A673 (cell line): ENCODE results near the gene NRXN3.

Experiments
- EZH2 ChIP-seq: fragments of 200-600 bp; sonication (generic); IDR thresholded peaks from 2 replicates; pipeline ENCODE4 v1.6.1; 2017; ENCODE audit warnings: borderline replicate concordance, low read depth, mild to moderate bottlenecking, mixed read lengths, antibody characterized with exemption, low read length; ENCODE audit not compliant: poor library complexity, severe bottlenecking
- TF ChIP-seq, protein P1 (sequence below): fragments of 300-800, 200-600 bp; sonication (generic); conservative IDR thresholded peaks from 2 replicates; pipeline ENCODE4 v1.5.1; 2017; ENCODE audit warnings: low read depth, mild to moderate bottlenecking, antibody characterized with exemption, low read length, moderate library complexity, mixed read lengths

DNA sequence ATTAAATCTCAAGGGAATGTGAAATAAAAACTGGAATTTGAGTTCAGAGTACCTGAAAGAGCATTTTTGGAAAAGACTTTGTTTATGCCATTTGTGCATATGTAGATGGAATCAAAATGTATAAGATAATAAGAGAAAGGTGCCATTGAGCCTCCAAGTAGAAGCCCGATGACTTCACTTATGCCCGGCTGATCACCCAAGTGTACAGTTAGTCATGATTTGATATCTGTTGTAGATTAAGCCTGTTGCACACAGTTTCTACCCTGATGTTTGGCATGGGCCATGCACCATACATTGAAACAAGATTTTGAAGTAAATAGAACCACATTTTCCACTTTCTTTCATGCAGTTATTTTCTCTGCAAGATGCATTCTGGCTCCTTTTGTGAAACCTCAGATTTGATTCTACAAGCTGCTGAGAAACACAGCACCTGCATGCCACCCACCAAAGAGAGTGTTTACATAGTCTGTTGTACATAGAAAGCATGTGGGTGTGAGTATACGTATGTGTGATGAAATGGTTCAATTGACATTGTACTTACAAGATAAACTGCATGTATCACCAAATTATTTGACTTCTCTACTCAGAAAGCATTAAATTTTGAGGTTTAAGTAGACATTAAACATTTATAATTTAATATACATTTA is 1268.6 kb downstream of the NRXN3 start:
- TF ChIP-seq, protein P1, sequence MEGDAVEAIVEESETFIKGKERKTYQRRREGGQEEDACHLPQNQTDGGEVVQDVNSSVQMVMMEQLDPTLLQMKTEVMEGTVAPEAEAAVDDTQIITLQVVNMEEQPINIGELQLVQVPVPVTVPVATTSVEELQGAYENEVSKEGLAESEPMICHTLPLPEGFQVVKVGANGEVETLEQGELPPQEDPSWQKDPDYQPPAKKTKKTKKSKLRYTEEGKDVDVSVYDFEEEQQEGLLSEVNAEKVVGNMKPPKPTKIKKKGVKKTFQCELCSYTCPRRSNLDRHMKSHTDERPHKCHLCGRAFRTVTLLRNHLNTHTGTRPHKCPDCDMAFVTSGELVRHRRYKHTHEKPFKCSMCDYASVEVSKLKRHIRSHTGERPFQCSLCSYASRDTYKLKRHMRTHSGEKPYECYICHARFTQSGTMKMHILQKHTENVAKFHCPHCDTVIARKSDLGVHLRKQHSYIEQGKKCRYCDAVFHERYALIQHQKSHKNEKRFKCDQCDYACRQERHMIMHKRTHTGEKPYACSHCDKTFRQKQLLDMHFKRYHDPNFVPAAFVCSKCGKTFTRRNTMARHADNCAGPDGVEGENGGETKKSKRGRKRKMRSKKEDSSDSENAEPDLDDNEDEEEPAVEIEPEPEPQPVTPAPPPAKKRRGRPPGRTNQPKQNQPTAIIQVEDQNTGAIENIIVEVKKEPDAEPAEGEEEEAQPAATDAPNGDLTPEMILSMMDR, result no peak
- no peak for TF ChIP-seq EZH2
